Neural crest cell (in vitro differentiated cells): ENCODE data around the gene MYH14. TPM values are rescaled to one million over a fixed set of nuclear protein-coding genes. Genes with fewer than 3 reads are reported as not detected.

Source experiments
- DNase-seq: peaks from one replicate; pipeline ENCODE4 v3.0.0; 2021; ENCODE audit warnings: low read depth, mixed read lengths, low spot score
- H3K27ac Mint-ChIP-seq: one replicate; pipeline ENCODE4 v1.8.0; 2021; ENCODE audit warnings: mild to moderate bottlenecking, mixed read lengths; ENCODE audit not compliant: unreplicated experiment
- H3K27me3 Mint-ChIP-seq: 2 replicates; pipeline ENCODE4 v1.8.0; 2021; ENCODE audit warnings: low read depth, mild to moderate bottlenecking, mixed read lengths
- H3K36me3 Mint-ChIP-seq: 2 replicates; pipeline ENCODE4 v1.8.0; 2021; ENCODE audit warnings: low read depth, mild to moderate bottlenecking, mixed read lengths
- H3K4me1 Mint-ChIP-seq: 2 replicates; pipeline ENCODE4 v1.8.0; 2021; ENCODE audit warnings: mixed read lengths
- H3K4me3 Mint-ChIP-seq: one replicate; pipeline ENCODE4 v1.8.0; 2021; ENCODE audit warnings: mild to moderate bottlenecking, mixed read lengths
- H3K9me3 Mint-ChIP-seq: 2 replicates; pipeline ENCODE4 v1.8.0; 2021; ENCODE audit warnings: mixed read lengths
- total RNA-seq: library from RNA; stranded (reverse); gene quantifications from 2 replicates; pipeline ENCODE4 v1.2.1, GENCODE V29; 2021
- TF ChIP-seq, protein P1 (sequence below): fragments of 200-600 bp; sonication (generic); conservative IDR thresholded peaks from 2 replicates; pipeline ENCODE4 v1.5.0; 2021; ENCODE audit warnings: antibody characterized with exemption, mild to moderate bottlenecking

The MYH14 gene
- total RNA-seq, 1 donor from 2014 or later: 4.7 TPM

GRCh38 chr19:50357178-50358100 lies 154.0 kb downstream of the MYH14 start:
- no peak overlapping the region for H3K27ac Mint-ChIP-seq
- peak; percentile 67 for DNase-seq
- H3K4me1 Mint-ChIP-seq: peaks cover 4% of the 10 kb centered on the region
- H3K4me3 Mint-ChIP-seq: no peak overlapping the region
- H3K36me3 Mint-ChIP-seq: peaks cover 8% of the 10 kb centered on the region
- TF ChIP-seq, protein P1, sequence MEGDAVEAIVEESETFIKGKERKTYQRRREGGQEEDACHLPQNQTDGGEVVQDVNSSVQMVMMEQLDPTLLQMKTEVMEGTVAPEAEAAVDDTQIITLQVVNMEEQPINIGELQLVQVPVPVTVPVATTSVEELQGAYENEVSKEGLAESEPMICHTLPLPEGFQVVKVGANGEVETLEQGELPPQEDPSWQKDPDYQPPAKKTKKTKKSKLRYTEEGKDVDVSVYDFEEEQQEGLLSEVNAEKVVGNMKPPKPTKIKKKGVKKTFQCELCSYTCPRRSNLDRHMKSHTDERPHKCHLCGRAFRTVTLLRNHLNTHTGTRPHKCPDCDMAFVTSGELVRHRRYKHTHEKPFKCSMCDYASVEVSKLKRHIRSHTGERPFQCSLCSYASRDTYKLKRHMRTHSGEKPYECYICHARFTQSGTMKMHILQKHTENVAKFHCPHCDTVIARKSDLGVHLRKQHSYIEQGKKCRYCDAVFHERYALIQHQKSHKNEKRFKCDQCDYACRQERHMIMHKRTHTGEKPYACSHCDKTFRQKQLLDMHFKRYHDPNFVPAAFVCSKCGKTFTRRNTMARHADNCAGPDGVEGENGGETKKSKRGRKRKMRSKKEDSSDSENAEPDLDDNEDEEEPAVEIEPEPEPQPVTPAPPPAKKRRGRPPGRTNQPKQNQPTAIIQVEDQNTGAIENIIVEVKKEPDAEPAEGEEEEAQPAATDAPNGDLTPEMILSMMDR: peak; percentile 83
- H3K27me3 Mint-ChIP-seq: peaks cover 10% of the 10 kb centered on the region
- H3K9me3 Mint-ChIP-seq: peaks cover 9% of the 10 kb centered on the region

- H3K36me3 Mint-ChIP-seq: peaks cover 8% of the 10 kb centered on the region
- H3K27ac Mint-ChIP-seq: no peak overlapping the region
- DNase-seq: no peak
- no peak overlapping the region for H3K4me3 Mint-ChIP-seq
- TF ChIP-seq, protein P1: no peak
- H3K27me3 Mint-ChIP-seq: peaks cover 15% of the 10 kb centered on the region
- peaks cover 9% of the 10 kb centered on the region for H3K9me3 Mint-ChIP-seq
- H3K4me1 Mint-ChIP-seq: peaks cover 4% of the 10 kb centered on the region
These were observed 155.3 kb downstream of the MYH14 start for GRCh38 chr19:50358483-50359327.

- no peak overlapping the region for H3K4me3 Mint-ChIP-seq
- TF ChIP-seq, protein P1: no peak
- DNase-seq: no peak
- H3K27me3 Mint-ChIP-seq: peaks cover 15% of the 10 kb centered on the region
- H3K36me3 Mint-ChIP-seq: peaks cover 8% of the 10 kb centered on the region
- peaks cover 9% of the 10 kb centered on the region for H3K9me3 Mint-ChIP-seq
- peaks cover 4% of the 10 kb centered on the region for H3K4me1 Mint-ChIP-seq
- no peak overlapping the region for H3K27ac Mint-ChIP-seq
These were observed 156.0 kb downstream of the MYH14 start for GRCh38 chr19:50359328-50359818.

Other genes with a start within 250 kb of the MYH14 start
- not detected in 2 replicates for gene SIGLEC11, start 242.4 kb upstream of the MYH14 start, total RNA-seq
- 43.4 TPM in 2 replicates for gene VRK3, start 178.2 kb upstream of the MYH14 start, total RNA-seq
- 23.3 and 24.5 TPM in 2 replicates for gene ZNF473, start 177.6 kb upstream of the MYH14 start, total RNA-seq
- not detected in 2 replicates for gene IZUMO2, start 40.3 kb upstream of the MYH14 start, total RNA-seq
- 4.0 and 4.2 TPM in 2 replicates for gene KCNC3, start 125.8 kb downstream of the MYH14 start, total RNA-seq
- 0.96 and 1.0 TPM in 2 replicates for gene NAPSA, start 162.0 kb downstream of the MYH14 start, total RNA-seq
- gene NR1H2, start 172.8 kb downstream of the MYH14 start, total RNA-seq: 21.8 and 22.8 TPM in 2 replicates
- 151 and 160 TPM in 2 replicates for gene POLD1, start 180.7 kb downstream of the MYH14 start, total RNA-seq
- gene SPIB, start 215.3 kb downstream of the MYH14 start, total RNA-seq: not detected in 2 replicates
- gene MYBPC2, start 229.3 kb downstream of the MYH14 start, total RNA-seq: not detected in 2 replicates